GM21717 (cell line): ENCODE data around the gene ADPGK.
"Not testable (repeated sequence)": the region's sequence is repeated elsewhere in the genome, so short reads cannot be mapped to it uniquely, and the experiment has no call there.

Experiments
- ATAC-seq: cut with Tn5 transposase; IDR thresholded peaks from one replicate; pipeline ENCODE4 v1.9.1; 2021; ENCODE audit warnings: mild to moderate bottlenecking, moderate library complexity; ENCODE audit not compliant: unreplicated experiment

ADPGK gene

DNA sequence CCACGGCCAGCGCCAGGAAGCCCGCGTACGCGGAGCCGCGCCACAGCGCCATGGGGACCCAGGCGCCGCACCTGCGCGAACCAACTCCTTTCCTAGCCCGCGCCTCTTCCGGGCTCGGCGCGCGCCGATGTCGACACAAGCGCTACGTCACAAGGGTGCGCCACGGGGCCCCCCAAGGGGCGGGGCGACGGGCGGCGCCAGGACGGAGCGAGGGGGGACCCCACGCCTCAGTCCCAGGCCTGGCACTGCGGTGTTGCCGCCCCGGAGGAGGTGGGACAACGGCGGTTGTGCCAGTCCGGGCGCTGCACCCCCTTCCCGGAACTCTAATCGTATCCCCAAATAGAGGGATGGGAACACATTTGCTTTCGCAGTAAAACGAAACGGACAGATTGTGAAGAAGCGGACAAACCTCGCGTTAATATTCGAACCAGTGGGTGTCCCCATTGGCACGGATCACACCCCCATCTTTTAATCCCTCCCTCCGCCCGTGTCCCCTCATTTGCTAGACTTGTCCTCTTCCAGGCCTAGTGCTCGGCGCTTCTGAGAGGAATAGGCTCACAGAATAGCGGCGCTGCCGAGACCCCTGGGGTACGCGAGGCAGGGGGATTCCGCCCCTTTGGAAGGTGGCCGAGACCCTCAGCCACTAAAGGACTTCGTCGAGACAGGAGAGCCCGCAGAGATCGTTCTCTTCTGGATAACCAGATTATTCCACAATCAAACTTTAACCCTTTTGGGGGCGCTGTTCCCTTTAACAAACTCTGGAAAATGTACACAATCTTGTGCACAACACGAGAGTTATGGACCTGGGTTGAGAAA is at the start of gene ADPGK:
Gene ADPGK, minus strand, starts transcription at position 119 of the 816 bp plus-strand sequence. Its CDS starts 67 bp downstream, at position 52.
- peak; percentile 77 for ATAC-seq

DNA sequence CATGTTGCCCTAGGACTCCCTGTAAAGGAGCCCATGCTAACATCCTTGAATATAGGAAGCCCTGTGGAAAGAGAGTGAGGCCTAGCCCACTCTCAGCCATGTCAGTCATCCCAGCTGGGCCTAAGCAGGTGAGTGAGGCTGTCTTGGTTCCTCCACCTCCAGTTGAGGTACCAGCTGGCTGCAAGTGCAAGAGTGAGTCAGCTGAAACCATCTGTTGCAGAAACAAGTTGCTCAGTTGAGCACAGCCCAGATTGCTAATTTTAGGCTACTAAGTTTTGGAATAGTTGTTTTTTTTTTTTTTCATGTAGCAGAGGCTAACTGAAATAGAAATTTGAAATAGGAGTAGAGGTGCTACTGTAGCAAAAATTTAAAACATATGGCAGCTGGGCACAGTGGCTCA is 43.7 kb upstream of the ADPGK start:
- no peak for ATAC-seq

DNA sequence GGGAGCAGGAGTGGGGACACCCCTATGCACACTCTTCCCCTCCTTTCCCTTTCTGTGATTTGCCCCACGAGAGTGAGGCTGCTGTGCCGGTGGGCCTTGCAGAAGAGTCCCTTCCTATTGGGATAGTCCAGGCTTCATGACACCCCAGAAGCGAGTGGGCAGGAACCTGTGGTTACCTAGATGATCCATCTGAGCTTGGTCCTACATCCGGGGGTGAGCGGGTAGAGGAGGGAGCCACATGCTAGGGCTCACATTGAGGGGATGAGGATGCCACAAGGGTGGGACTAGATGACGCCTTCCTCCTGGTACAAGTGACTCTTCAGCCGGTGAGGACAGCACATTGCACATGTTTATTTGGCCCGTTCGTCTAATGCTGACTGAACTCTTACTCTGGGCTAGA is 43.1 kb upstream of the ADPGK start:
- ATAC-seq = no peak

DNA sequence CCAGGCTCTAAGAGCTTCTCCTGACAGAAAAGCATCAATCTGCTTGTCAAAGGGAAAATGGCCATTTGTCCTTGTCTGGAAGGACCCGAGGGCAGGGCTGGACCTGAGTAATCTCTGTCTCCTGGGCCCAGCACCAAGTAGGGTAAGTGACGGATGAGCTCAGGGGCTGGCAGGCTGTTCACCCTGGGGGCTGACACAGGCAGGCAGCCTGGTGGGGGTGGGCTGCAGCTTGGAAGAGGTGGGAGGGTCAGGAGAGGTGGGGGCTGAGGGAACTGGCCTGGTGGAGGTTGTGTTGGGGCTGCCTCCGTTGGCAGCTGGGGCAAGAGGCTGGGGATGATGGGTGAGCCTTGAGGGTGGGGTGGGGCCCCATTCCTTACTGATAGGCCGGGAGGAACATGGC is 42.3 kb upstream of the ADPGK start:
- no peak for ATAC-seq

DNA sequence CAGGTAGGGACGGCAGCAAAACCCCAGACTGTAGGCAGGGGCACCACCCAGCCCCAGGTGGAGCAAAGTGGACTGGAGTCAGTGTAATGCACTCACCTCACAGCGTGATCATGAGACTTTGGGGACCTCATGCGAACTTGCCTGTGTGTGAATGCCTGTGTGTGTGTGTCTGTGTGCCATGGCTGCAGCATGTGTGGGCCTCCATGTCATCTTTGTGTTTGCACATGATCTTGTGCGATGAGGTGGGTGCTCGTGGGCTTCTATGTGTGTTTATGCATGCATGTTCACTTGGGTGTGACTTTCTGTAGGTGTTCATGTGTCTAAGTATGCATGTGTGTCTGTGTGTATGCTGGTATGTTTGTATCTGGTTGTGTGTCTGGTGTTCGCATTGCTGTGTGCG is 41.2 kb upstream of the ADPGK start:
- no peak for ATAC-seq

DNA sequence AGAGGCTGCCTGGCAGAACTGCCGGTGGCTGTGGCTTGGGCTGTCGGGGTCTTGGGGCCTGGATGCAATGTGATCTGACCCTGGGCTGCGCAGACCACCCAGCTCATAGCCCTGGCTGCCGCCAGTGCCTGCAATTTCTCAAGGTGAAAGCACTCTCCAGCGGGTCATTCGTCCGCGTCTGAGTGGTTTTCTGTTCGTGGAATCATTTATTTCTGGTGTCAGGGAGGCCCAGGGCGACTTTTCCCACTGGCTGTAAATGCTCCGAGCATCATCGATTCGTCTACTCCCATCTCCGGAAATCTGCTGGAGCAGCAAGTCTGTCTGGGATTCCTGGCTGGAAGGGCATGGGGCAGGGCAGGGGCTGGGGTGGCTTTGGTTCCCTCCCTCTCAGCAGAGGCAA is 40.6 kb upstream of the ADPGK start:
- no peak for ATAC-seq

DNA sequence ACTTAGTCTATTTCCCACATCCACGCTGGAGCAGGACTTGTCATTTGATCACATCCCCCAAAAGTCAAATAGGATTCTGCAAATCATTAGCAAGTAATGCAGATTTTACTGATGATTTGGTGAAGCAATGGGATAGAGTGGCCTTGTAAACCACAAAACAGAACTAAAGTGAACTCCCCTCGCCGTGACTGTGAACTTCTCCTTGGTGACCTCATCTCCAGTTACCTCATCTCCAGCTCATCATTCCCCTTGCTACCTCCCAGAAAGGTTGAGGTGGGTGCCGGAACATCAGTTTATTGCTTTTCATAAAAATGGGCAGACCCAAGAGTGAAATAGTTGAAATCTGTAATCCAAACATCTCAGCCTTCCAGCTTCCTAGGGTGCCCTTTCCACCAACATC is 36.7 kb upstream of the ADPGK start:
- no peak for ATAC-seq

DNA sequence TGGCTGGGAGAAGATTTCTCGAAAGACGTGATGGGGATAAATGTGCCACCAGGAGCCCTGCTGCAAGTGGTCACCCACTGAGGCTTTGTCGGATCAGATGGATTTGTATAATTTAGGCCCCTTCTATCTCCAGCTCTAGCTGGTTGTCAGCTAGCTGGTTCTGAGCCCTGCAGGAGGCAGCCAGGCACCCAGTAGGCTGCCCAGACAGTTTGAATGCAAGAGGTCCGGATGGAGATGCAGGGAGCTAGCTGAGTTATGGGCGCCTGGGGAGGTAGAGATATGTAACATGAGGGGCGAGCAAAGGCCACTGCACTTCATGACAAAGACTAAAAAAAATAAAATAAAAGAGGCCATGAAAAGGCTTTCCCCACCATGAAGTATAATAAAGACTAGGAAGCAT is 35.1 kb upstream of the ADPGK start:
- ATAC-seq = no peak

DNA sequence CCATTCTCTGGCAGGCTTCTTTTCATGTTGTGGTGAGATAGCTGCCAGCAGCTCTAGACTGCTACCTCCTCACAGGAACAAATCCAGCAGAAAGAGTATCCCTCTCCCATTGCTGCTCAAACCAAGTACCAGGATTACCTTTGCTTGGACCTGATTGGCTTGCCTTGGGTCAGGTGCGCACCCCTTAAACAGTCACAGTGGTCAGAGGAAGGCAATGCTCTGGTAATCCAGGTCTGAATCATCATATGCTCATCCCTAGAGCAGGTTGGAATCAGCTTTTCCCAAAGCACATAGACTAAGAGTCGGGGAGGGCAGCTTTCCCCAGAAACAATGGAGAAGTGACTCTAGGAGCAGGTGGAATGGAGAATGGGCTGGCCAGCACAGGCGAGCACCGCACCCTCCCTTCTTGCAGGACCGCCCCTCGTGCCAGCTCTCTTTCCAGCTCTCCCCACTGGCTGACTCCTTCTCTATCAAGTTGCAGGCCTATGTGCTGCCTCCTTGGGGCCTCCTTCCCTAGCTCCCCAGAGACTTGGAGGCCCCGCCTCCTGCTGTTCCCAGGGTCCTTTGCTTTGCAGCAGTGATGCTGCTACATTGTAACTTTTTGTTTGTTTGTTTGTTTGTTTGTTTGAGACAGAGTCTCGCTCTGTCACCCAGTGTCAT is 29.9 kb upstream of the ADPGK start:
- no peak for ATAC-seq

DNA sequence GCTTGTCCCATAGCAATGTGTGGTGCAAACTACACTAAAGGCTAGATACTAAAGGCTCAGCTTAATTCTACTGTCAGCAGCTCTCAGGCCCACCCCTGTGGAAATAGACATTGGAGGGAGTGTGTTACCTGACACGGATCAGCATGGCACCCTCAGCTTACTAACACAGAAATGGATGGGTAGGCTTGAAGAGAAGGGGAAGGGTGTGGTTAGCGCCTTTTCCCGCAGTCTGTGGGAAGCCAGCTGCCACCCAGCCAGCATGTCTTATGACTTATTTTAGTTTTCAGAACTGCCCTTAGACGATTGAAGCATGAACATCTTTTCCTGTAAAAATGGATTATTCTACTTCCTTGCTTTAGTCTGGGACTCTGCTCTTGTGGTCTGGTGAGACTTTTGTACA is 25.8 kb upstream of the ADPGK start:
- no peak for ATAC-seq

DNA sequence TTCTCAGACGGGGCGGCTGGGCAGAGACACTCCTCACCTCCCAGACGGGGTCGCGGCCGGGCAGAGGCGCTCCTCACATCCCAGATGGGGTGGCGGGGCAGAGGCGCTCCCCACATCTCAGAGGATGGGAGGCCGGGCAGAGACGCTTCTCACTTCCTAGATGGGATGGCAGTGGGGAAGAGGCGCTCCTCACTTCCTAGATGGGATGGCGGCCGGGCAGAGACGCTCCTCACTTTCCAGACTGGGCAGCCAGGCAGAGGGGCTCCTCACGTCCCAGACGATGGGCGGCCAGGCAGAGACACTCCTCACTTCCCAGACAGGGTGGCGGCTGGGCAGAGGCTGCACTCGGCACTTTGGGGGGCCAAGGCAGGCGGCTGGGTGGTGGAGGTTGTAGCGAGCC is 23.8 kb upstream of the ADPGK start:
- ATAC-seq = not testable (repeated sequence)

DNA sequence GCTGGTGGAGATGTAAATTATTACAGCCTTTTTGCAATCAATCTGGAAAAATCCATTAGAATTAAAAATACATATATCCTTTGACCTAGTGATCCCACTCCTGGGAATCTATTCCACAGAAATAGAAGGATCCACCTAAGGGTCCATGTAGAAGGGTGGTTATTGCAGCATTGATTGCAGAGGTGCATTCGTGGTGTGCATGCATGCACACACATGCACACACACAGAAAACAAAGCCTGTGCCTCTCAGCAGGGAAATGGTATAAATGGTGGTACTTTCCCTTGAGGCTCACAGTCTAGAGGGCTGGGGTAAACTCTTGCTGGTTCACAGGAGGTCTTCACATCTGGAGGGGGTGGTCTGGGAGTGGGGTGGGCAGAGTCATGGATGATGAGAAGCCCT is 19.4 kb upstream of the ADPGK start:
- ATAC-seq = no peak

DNA sequence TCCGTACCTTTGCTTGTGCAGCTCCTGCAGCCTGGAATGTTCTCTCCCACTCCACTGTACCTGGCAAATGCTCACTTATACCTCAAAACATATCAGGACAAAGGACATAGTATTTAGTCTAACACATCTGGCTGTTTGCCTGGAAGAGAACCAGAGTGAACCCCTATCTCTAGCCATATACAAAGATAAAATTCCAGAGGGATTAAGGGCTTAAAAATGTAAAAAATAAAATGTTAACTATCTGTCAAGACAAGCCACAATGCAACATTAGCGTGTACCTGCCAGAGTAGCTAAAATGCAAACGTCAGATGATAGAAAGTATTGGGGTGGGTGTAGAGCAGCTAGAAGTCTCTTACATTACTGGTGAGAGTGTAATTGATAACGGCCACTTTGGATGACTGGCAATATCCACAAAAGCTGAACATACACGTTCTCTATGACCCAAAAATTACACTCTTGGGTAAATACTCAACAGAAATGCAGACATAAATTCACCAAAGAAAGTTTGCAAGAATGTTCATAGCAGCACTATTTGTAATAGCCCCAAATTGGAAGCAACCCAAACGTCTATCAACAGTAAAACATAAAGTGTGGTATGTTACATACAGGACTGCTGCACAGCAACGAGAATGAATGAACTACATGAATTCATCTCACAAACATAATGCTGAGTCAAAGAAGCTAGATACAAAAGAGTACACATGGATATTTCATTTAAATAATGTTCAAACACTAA is 18.2 kb upstream of the ADPGK start:
- no peak for ATAC-seq

DNA sequence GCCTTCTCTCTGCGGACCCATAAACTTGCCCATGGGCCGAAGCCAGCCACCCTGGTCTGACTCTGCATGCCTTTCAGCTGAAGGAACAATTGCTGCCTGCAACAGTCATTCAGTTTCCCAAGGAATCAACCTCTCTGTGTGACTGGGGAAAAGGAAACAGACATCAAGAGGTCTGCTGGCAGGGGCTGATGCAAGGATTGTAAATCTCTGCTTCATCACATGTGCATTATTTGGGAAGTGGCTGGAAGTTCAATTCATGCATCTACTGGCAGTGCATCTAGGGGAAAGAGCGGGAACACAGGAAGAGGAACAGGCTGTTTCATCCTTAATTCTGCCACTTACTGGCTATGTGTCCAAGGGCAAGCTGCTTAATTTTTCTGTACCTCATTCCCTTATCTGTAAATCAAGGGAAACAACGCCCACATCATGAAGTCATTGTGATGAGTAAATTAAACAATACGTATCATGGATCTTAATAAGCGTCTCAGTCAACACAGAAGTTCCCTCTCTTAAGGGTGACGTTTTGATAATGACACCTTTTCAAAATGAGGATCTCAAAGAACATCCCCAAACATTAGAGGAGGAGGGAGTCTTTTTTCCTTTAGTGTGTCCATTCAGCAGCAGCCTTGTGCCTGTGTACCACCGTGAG is 17.4 kb upstream of the ADPGK start:
- ATAC-seq = no peak

DNA sequence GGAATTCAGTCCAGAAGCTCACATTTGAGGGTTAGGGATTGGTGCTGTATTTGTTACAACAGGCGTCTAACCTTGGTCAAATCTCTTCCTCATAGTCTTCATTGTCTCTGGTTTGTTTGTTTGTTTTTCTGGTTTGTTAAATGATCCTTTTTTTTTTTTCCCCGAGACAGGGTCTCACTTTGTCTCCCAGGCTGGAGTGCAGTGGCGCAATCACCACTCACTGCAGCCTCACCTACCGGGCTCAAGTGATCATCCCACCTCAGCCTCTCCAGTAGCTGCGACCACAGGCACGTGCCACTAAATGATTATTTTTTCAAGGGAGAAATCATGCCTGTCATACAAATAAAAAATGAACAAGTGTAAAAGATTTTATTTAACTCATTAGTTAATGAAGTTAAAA is 14.3 kb upstream of the ADPGK start:
- no peak for ATAC-seq

DNA sequence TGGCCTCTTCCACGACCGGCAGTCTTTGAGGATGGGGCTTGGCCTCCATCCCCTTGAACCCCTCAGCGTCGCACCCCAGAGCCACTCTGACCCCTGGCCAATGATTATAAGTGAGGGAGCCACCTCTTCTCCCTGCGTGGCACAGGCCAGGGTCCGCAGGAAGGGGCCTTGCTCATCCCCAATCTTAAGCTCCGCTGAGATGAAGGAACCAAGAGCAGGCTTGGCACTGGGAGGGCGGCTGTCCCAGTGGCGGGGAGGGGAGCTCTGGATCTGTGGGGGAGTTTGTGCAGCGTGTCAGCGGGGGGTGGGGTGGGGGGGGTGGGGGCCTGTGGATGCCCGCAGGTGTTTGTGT is 13.8 kb upstream of the ADPGK start:
- no peak for ATAC-seq

DNA sequence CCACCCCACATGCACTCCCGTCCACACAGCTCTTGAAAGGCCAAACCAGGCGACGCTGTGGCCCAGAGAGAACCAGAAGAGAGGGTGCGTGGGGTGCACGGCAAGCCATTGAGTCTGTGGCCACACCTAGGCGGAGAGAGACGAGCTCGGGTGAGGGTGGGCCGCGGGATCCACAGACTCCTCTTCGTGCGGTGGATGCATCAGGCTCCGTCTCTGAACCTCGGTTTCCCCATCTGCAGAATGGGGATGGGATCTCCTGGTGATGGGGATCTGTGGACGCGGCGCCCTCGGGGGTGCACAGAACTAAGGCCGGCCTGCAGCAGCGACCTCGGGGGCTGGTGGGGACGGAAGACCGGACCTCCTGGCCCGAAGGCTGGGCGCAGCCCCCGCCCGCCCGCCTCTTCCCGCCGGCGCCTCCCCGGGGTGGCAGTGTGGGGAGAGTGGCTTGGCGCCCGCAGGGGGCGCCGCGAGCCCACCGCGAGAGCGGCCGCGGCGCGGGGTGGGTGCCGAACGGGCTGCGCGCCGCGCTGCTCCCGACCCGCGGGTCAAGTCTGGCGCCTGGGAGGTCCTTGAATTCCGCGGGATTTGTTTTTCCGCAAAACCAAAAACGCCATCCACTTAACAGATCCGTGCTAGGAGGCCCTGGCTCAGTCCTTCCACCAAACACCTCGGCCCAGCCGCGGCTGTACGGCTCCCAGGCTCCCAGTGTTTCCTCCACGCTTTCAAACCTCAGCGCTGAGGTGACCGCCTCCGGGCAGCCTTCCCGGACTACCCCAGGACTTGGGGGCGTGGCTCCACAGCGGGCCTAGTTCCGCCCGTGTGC is 13.2 kb upstream of the ADPGK start:
- ATAC-seq = peak; percentile 49

DNA sequence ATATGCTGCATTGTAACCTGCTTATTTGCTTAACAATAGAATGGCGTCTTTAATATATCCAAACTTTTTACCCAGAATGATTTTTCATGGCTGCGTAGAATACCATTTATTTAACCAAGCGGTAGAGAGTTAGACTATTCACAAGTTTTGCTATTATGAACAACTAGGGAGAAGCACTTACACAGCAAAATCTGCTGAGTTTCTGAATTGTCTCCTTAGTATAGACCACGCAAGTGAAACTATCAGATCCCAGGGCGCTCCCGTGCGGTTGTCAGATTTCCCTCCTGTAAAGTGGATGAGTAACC is 12.6 kb upstream of the ADPGK start:
- ATAC-seq = no peak

DNA sequence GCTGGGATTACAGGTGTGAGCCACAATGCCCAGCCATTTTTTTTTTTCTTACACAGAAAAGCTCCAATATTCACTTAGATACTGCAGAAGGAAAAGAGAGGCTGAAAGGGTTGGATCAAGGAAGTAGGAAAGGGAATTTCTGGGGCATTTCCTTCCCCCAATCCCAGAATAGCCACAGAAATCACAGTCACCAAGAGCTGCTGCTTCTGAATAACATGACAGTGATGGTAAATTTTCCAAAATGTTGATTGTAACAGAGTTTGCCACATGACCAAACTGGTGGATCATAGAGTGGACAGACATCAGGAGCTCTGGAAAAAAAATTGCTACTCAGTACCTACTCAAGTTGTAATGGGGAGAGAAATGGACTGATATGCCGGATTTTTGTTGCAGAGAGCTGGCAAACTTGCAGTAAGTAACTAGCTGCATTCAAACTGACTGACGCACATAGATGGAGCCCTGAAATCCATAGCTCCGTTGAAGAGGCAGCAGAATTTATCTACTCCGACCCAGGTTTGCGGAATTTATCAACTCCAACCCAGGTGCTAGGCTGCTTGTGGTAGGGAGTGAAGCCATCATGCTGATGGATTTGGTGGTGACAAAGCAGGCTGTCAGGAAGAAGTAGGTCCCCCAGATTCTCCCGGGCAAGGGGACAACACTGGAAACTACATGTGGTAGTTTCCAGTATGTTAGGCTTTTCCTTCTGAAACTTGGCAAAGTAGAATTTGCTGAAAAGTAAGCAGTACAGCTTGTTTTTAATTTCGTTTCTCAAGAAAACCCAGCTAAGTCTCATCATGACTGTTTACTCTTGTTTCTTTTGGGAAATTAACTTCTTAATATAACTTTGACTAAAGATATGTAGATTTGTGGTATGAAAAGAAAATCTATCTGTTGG is 10.5 kb upstream of the ADPGK start:
- ATAC-seq = no peak

DNA sequence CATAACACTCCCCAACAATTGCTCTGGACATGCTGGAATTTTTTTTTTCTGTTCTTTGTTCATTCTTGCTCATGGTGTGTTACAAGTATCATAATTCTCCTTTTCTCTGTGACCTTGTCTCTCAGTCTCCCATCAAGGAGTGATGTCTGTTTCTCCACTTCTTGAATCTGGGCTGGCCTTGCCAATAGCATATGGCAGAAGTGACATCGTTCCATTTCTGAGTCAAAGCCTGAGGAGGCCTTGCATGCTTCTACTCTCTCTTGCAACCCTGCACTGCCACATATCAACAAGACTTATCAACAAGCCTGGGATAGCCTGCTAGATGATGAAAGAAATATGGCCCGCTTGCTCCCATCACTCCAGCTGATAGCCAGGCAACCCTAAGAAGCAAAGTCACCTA is 8.9 kb upstream of the ADPGK start:
- no peak for ATAC-seq
